ENCODE measurements around the gene ANKS4B. TPM values are rescaled to one million over a fixed set of nuclear protein-coding genes. Genes with fewer than 3 reads are reported as not detected.
"Not testable (repeated sequence)": the region's sequence is repeated elsewhere in the genome, so short reads cannot be mapped to it uniquely, and the experiment has no call there.

The ANKS4B gene
- total RNA-seq, 6 experiments from 2014 or later = not detected

DNA sequence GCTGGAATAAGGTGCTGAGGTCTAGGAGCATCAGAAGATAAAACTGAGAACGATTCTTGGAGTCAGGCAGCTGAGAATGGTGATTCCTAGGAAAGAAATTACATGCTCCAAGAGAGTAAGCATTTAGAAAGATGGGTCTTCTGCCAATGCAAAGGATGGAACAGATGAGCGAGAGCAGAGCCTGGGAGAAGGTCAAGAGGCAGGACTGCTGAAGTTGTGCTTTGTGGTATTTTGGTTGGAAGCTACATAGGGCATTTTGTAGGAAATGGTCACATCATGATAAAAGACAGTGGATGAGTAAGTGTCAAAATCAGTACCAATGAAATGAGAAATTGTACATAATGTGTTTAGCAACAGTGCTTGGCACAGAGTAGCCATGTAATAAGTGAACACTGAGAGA is 46.0 kb downstream of the ANKS4B start:
- no peak for DNase-seq
- TF ChIP-seq, protein P1, sequence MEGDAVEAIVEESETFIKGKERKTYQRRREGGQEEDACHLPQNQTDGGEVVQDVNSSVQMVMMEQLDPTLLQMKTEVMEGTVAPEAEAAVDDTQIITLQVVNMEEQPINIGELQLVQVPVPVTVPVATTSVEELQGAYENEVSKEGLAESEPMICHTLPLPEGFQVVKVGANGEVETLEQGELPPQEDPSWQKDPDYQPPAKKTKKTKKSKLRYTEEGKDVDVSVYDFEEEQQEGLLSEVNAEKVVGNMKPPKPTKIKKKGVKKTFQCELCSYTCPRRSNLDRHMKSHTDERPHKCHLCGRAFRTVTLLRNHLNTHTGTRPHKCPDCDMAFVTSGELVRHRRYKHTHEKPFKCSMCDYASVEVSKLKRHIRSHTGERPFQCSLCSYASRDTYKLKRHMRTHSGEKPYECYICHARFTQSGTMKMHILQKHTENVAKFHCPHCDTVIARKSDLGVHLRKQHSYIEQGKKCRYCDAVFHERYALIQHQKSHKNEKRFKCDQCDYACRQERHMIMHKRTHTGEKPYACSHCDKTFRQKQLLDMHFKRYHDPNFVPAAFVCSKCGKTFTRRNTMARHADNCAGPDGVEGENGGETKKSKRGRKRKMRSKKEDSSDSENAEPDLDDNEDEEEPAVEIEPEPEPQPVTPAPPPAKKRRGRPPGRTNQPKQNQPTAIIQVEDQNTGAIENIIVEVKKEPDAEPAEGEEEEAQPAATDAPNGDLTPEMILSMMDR (IDR thresholded peaks at IDR 0.05) = no peak
- Mint-ChIP-seq H3K4me3 (no peak overlapping the region), H3K27me3 (ENCODE audit: insufficient read depth) (peaks cover 43% of the 10 kb centered on the region), H3K36me3 (ENCODE audit: low read depth) (no peaks in the 10 kb centered on the region), H3K27ac (no peak overlapping the region), H3K4me1 (ENCODE audit: low read depth) (peaks cover 7% of the 10 kb centered on the region; the same call in 1 of the 2 replicates), H3K9me3 (peaks cover 6% of the 10 kb centered on the region; the same call in 1 of the 2 replicates)

DNA sequence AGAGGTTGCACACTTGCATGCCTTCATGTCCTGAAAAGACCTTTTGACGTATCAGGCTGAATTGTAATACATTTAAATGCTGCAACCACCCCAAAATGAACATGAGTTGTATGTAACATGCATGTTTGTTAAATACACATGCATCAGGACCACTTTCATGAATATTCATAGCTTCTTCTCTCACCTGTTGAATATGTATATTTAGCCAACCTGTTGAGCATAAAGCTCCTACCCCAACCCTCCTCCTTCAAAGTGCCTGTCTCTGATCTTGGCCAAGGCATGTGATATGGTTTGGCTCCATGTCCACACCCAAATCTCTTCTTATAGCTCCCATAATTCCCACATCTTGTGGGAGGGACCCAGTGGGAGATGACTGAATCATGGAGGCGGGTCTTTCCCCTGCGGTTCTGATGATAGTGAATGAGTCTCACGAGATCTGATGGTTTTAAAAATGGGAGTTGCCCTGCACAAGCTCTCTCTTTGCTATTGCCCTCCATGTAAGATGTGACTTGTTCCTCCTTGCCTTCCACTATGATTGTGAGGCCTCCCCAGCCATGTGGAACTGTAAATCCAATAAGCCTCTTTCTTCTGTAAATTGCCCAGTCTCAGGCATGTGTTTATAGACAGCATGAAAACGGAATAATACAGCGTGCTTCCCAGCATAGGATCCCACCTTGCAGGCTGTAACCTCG is 48.3 kb downstream of the ANKS4B start:
- Mint-ChIP-seq H3K4me3 (no peak overlapping the region), H3K27ac (no peak overlapping the region), H3K9me3 (peaks cover 6% of the 10 kb centered on the region; the same call in 1 of the 2 replicates), H3K4me1 (ENCODE audit: low read depth) (peaks cover 8% of the 10 kb centered on the region; the same call in 1 of the 2 replicates), H3K27me3 (ENCODE audit: insufficient read depth) (peaks cover 31% of the 10 kb centered on the region), H3K36me3 (ENCODE audit: low read depth) (no peaks in the 10 kb centered on the region)
- no peak for DNase-seq
- TF ChIP-seq, protein P1 (IDR thresholded peaks at IDR 0.05) = no peak

DNA sequence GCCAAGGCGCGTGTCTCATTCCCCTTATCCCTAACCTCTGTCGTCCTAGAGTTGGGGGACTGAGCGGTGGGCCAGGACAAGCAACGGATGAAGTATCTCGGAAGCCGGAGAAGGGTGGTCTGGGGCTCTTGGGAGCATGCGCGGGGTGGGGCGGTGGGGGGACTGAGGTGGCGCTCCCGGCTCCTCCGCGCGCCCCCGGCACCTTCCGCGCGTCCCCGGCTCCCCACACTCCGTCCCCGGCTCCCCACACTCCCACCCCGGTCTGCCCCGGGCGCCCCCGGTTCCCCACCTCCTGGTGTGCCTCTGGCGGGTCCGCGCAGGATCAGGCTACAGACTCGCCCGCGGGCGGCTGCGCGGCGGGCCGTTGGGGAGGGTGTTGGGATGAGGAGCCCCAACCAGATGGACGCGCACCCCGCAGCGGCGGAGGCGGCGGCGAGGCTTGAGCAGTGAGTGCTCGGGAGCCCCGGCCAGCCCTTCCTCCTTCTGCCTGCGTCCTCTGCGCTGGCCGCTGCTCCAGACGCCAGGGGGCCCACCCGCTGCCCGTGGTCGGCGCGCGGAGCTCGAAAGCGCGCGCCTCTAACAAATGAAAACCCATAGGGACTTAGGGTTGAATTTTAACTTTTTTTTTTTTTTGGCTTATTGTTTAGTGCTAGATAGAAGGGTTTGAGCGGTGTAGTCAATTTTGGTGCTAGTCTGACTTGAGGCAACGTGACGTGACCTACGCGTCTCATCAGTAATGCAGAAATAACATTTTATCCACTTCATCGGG is 50.2 kb downstream of the ANKS4B start:
- Mint-ChIP-seq H3K36me3 (ENCODE audit: low read depth) (no peaks in the 10 kb centered on the region), H3K9me3 (peaks cover 6% of the 10 kb centered on the region; the same call in 1 of the 2 replicates), H3K4me1 (ENCODE audit: low read depth) (peaks cover 8% of the 10 kb centered on the region; the same call in 1 of the 2 replicates), H3K27me3 (ENCODE audit: insufficient read depth) (peaks cover 28% of the 10 kb centered on the region), H3K4me3 (peak overlapping the region; percentile 69), H3K27ac (no peak overlapping the region)
- TF ChIP-seq, protein P1 (IDR thresholded peaks at IDR 0.05) = peak; percentile 53
- DNase-seq = no peak

DNA sequence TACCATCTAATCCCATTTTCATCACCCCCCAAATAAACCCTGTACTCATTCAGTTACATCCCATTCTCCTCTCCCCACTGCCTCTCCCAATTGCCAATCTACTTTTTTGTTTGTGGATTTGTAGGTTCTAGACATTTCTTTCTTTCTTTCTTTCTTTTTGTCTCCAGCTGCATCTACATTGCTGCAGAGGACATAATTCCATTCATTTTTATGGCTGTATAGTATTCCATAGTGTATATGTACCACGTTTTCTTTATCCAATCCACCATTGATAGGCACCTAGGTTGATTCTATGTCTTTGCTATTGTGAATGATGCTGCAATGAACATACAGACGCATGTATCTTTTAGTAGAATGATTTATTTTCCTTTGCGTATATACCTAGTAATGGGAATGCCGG is 50.9 kb downstream of the ANKS4B start:
- TF ChIP-seq, protein P1 (IDR thresholded peaks at IDR 0.05) = no peak
- Mint-ChIP-seq H3K27me3 (ENCODE audit: insufficient read depth) (peaks cover 23% of the 10 kb centered on the region), H3K4me1 (ENCODE audit: low read depth) (peaks cover 8% of the 10 kb centered on the region; the same call in 1 of the 2 replicates), H3K27ac (no peak overlapping the region), H3K9me3 (peaks cover 6% of the 10 kb centered on the region; the same call in 1 of the 2 replicates), H3K36me3 (ENCODE audit: low read depth) (no peaks in the 10 kb centered on the region), H3K4me3 (peak overlapping the region; percentile 69)
- no peak for DNase-seq

DNA sequence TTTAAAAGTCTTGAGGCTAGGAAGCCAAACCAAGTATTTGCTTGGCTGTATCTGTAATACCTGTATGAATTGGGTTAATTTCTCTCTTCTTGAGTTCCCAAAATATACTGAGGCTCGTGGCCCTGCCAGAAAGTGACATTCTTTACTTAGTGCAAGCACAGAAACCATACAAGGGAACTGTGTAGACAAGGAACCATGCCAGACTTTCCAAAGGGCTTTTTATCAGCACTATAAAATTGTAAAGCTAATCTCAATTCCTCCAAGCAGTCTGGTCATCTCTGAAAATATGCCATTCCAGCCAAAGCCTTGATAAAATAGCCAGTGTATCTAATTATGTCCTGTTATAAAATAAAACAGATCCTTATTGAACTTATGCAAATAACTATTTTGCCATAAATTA is 51.8 kb downstream of the ANKS4B start:
- Mint-ChIP-seq H3K4me3 (no peak overlapping the region), H3K27ac (no peak overlapping the region)
- TF ChIP-seq, protein P1 (IDR thresholded peaks at IDR 0.05) = no peak

DNA sequence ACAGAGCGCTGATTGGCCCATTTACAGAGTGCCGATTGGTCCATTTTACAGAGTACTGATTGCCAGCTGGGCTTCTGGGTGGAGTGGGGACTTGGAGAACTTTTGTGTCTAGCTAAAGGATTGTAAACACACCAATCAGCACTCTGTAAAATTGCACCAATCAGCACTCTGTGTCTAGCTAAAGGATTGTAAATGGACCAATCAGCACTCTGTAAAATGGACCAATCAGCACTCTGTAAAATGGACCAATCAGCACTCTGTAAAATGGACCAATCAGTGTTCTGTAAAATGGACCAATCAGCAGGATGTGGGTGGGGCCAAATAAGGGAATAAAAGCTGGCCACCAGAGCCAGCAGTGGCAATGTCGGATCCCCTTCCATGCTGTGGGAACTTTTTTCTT is 56.3 kb downstream of the ANKS4B start:
- DNase-seq; H3K4me3 Mint-ChIP-seq; H3K27ac Mint-ChIP-seq; H3K9me3 Mint-ChIP-seq; H3K4me1 Mint-ChIP-seq (ENCODE audit: low read depth); H3K36me3 Mint-ChIP-seq (ENCODE audit: low read depth): not testable (repeated sequence)
- H3K27me3 Mint-ChIP-seq (ENCODE audit: insufficient read depth) = peaks cover 11% of the 10 kb centered on the region

More for the DNA sequence above, 51.8 kb downstream of the ANKS4B start:
- H3K27me3 Mint-ChIP-seq (ENCODE audit: insufficient read depth) = peaks cover 16% of the 10 kb centered on the region
- peaks cover 8% of the 10 kb centered on the region; the same call in 1 of the 2 replicates for H3K4me1 Mint-ChIP-seq (ENCODE audit: low read depth)
- DNase-seq = no peak
- no peaks in the 10 kb centered on the region; the same call in 1 of the 2 replicates for H3K36me3 Mint-ChIP-seq (ENCODE audit: low read depth)
- peaks cover 6% of the 10 kb centered on the region for H3K9me3 Mint-ChIP-seq

Measured in HFFc6 (cell line).